Right lobe of liver (tissue), 6 donors: Measurements from ENCODE around the gene OAS3. TPM values are rescaled to one million over a fixed set of nuclear protein-coding genes. Genes with fewer than 3 reads are reported as not detected.
"Not testable (repeated sequence)": the region's sequence is repeated elsewhere in the genome, so short reads cannot be mapped to it uniquely, and the experiment has no call there.

ENCODE experiments used
- ATAC-seq, 4 donors: fragments of 200-7000 bp; cut with Tn5 transposase; one replicate each; pipeline ENCODE4 v1.9.1; 2020; ENCODE audit warnings: mild to moderate bottlenecking in 4 of 4, moderate library complexity in 4 of 4
- DNase-seq, 3 donors: peaks; one replicate each; pipeline ENCODE4 v3.0.0-alpha.2; 2020
- H3K27ac ChIP-seq, 3 donors: fragments of 200-600 bp; one replicate each; pipeline ENCODE4 v1.8.0; 2022
- H3K27me3 ChIP-seq, 2 donors: fragments of 200-600 bp; one replicate each; pipeline ENCODE4 v1.8.0; 2022
- H3K36me3 ChIP-seq, 4 donors: fragments of 200-600 bp; sonication (generic) in 1 of 4; one replicate each; pipeline versions ENCODE4 v1.5.1 to v1.8.0; 2017 to 2022; ENCODE audit warnings: control low read depth in 1 of 4
- H3K4me1 ChIP-seq, 4 donors: fragments of 200-600 bp; sonication (generic) in 1 of 4; one replicate each; pipeline versions ENCODE4 v1.5.1 to v1.8.0; 2017 to 2022; ENCODE audit warnings: control low read depth in 1 of 4
- H3K4me3 ChIP-seq, 3 donors: fragments of 200-600 bp; one replicate each; pipeline ENCODE4 v1.8.0; 2022
- H3K9me3 ChIP-seq, 4 donors: fragments of 200-600 bp; sonication (generic) in 1 of 4; one replicate each; pipeline versions ENCODE4 v1.5.1 to v1.8.0; 2017 to 2022; ENCODE audit warnings: control low read depth in 1 of 4
- CTCF ChIP-seq, 4 donors: fragments of 200-600 bp in 3 of 4; fragments of 450-650 bp in 1 of 4; IDR thresholded peaks; one replicate each; pipeline versions ENCODE4 v1.5.1 to v1.8.0; 2016 to 2022; ENCODE audit warnings: antibody characterized with exemption in 4 of 4, mild to moderate bottlenecking in 2 of 4
- POLR2A ChIP-seq: fragments of 450-650 bp; IDR thresholded peaks from one replicate; pipeline ENCODE4 v1.6.1; 2017; ENCODE audit warnings: antibody characterized with exemption, mild to moderate bottlenecking
- WGBS: methylation state at CpG from one replicate; pipeline ENCODE4 v1.1.6; 2018; ENCODE audit warnings: low coverage, low lambda C conversion rate; ENCODE audit not compliant: insufficient coverage; ENCODE audit errors: missing lambda C conversion rate; 5-methylcytosine and 5-hydroxymethylcytosine counted together
- intact Hi-C, 2 donors: fragments of 100-400 bp; cut with DNase I; formaldehyde crosslinking; loops; one replicate each; pipeline versions ENCODE4 v1.11.2 to v1.14.1; 2022
- total RNA-seq, 6 experiments: library from RNA; depleted of rRNA in 2 of 6; stranded (reverse); fragments of >200 nt in 2 of 6; fragmentation: NEBNext Ultra II Directional in 3 of 6; extraction: Animal tissue kit (Norgen Biotek cat#: 25700) in 3 of 6; gene quantifications; one replicate each; pipeline versions ENCODE4 v1.1.0 to v1.2.4, GENCODE V29; 2016 to 2023
- donor health status: DM: no; HTN: yes; CAD: no.
- donor health status: DM: no; HTN: no; CAD: no.
- donor health status: DM: no; HTN: no; CAD: no.
- donor health status: DM: no; HTN: yes; CAD: no.
- donor health status: DM: no; HTN: yes; CAD: no.

OAS3 gene
- total RNA-seq, 6 experiments from 2014 or later = 4.4 to 10.2 (median 7.2) TPM

GRCh38 chr12:112988224-112988623 is 50.0 kb downstream of the OAS3 start:
- H3K4me3 ChIP-seq = no peak overlapping the region
- H3K36me3 ChIP-seq = no peaks in the 10 kb centered on the region
- no peak for ATAC-seq
- DNase-seq = no peak
- no peak for TF ChIP-seq CTCF (IDR thresholded peaks at IDR 0.05)
- intact Hi-C loops = no loop called here
- no peaks in the 10 kb centered on the region for H3K27me3 ChIP-seq
- no peaks in the 10 kb centered on the region for H3K9me3 ChIP-seq
- peaks cover 0 to 3% (median 0%) of the 10 kb centered on the region in 4 donors for H3K4me1 ChIP-seq
- 63% methylated on average over 3 of the region's 3 CpGs for WGBS
- no peak overlapping the region for H3K27ac ChIP-seq

GRCh38 chr12:112988823-112989385 is 50.6 kb downstream of the OAS3 start:
- intact Hi-C loops, H3K27me3 ChIP-seq: not testable (repeated sequence)

GRCh38 chr12:112989806-112990205 is 51.5 kb downstream of the OAS3 start:
- TF ChIP-seq CTCF (IDR thresholded peaks at IDR 0.05) (no peak), POLR2A (no peak)
- H3K4me3 ChIP-seq = no peak overlapping the region
- peaks cover 0 to 9% (median 4%) of the 10 kb centered on the region in 4 donors for H3K4me1 ChIP-seq
- intact Hi-C loops = no loop called here
- no peaks in the 10 kb centered on the region for H3K36me3 ChIP-seq
- DNase-seq (no peak), ATAC-seq (no peak)
- no peaks in the 10 kb centered on the region for H3K9me3 ChIP-seq
- WGBS = 36% methylated on average over 1 of the region's 1 CpG
- no peaks in the 10 kb centered on the region for H3K27me3 ChIP-seq
- H3K27ac ChIP-seq = no peak overlapping the region

More at GRCh38 chr12:112988823-112989385, 50.6 kb downstream of the OAS3 start:
- not testable (repeated sequence) for H3K4me3 ChIP-seq, H3K27ac ChIP-seq, H3K36me3 ChIP-seq, H3K9me3 ChIP-seq, DNase-seq, H3K4me1 ChIP-seq, ATAC-seq
- 73% methylated on average over 2 of the region's 3 CpGs for WGBS

GRCh38 chr12:112992541-112993398 is 54.5 kb downstream of the OAS3 start:
- intact Hi-C loops = no loop called here
- ATAC-seq (peak; percentile 88 to 93 (median 90)), DNase-seq (peak in 2 of 3 donors; percentile 57 to 70)
- Histone ChIP-seq H3K36me3 (peaks cover 0 to 1% (median 0%) of the 10 kb centered on the region in 4 donors), H3K4me1 (peaks cover 0 to 16% (median 4%) of the 10 kb centered on the region in 4 donors), H3K27ac (no peak overlapping the region), H3K4me3 (no peak overlapping the region), H3K27me3 (no peaks in the 10 kb centered on the region), H3K9me3 (no peaks in the 10 kb centered on the region)
- no peak for TF ChIP-seq POLR2A
- TF ChIP-seq CTCF (IDR thresholded peaks at IDR 0.05) = peak; percentile 93 to 98 (median 96)
- 6% methylated on average over 2 of the region's 2 CpGs for WGBS

- ATAC-seq (peak; percentile 83 to 88 (median 86)), DNase-seq (no peak)
- H3K36me3 ChIP-seq = peaks cover 0 to 6% (median under 1%) of the 10 kb centered on the region in 4 donors
- peak overlapping the region in 2 of 3 donors; percentile 25 to 31 for H3K27ac ChIP-seq
- WGBS = 33% methylated on average over 5 of the region's 5 CpGs
- H3K27me3 ChIP-seq = no peaks in the 10 kb centered on the region
- H3K4me1 ChIP-seq = peaks cover 0 to 16% (median 4%) of the 10 kb centered on the region in 4 donors
- intact Hi-C loops = no loop called here
- H3K9me3 ChIP-seq = no peaks in the 10 kb centered on the region
- TF ChIP-seq CTCF (IDR thresholded peaks at IDR 0.05) (no peak), POLR2A (no peak)
- H3K4me3 ChIP-seq = peak overlapping the region in 1 of 3 donors; percentile 13
Observed at GRCh38 chr12:112995008-112995407, 56.7 kb downstream of the OAS3 start.
